ENCODE measurements around the gene CPNE5. TPM values are rescaled to one million over a fixed set of nuclear protein-coding genes. Genes with fewer than 3 reads are reported as not detected.

Gene CPNE5
- total RNA-seq, 4 donors from 2014 or later: 3.0 to 8.3 (median 3.3) TPM; not detected in 1

DNA sequence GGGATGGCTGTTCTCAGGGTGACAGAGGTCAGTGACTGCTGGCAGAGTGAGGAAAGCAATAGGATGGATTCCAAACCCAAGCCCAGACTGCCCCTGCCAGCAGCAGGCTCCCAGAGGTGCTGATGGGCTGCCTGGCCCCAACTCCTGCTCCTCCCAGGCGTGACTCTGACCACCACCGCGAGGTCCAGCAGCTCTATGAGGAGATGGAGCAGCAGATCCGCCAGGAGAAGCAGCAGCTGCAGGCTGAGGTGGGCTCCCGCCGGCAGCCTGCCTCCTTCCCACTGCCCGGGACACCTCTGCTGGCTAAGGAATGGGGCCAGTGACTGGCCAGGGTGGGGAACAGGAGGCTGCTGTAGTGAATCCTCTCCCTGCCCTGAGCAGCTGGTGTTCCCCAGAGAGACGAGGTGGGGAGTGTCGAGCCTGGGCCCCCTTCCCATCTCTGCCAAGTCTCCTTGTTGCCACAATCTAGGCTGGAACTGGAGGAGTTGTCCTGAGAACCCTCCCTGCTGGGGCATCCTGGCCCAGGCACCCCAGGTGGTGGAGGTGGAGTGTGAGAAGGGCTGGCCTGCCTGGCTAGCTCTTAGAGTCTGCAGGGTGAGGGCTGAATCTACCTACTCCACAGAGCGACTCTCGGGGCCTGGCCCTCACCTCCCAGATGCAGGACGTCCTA, 121.2 kb downstream of the CPNE5 start:
- TF ChIP-seq POLR2A (IDR thresholded peaks at IDR 0.05) (no peak), CTCF (IDR thresholded peaks at IDR 0.05) (no peak)
- intact Hi-C loops (cut with DNase I; ENCODE audit: low total_unique reads) (no loop called here), in situ Hi-C loops (cut with MboI; ENCODE audit: low pct_ligation_motif_present in 1 of 4, low pct_unique_long_range_greater_than_20kb in 1 of 4, low sequenced_read_pairs in 3 of 4) (loop anchor here in 1 of 4 donors (25.0 kb wide), 1 partner anchor 306 kb away; no protein-coding TSS in a partner anchor)
- 83% methylated on average over 12 of the region's 12 CpGs; no CpG with 5 or more reads in 1 of the 2 donors for WGBS, 2 donors (ENCODE audit: low coverage in 1 of 2)
- no peaks in the 10 kb centered on the region for H3K27me3 ChIP-seq
- DNase-seq: no peak
- H3K9me3 ChIP-seq: no peaks in the 10 kb centered on the region
- H3K36me3 ChIP-seq: no peaks in the 10 kb centered on the region
- no peak overlapping the region for H3K27ac ChIP-seq
- peaks cover 0 to 6% (median 0%) of the 10 kb centered on the region in 4 donors for H3K4me1 ChIP-seq
- no peak overlapping the region for H3K4me3 ChIP-seq

DNA sequence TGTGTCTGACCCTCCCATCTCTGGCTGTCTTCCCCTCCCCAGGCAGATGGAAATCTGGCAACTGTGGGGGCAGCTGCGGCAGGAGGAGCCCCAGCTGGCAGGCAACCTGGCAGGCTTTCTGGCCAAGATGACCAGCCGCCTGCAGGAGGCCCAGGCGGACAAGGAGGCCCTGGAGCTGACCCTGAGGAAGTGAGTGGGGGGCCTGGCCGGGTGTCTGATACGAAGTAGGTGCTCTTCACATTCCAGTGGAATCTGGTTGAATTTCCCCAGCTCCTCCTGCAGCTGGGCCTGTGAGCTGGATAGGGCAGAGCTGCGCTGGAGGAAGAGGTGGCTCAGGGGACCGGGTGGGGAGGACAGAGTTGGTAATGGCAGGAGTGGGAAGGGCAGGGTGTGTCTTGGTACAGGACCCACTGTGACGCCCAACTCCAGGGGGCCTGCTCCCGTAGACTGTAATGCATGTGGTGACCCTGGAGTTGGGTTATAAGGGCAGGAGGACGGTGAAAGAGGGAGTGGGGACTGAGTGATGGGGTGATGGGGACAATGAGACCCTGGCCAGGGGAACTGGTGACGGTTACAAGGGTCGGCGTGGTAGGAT, 121.9 kb downstream of the CPNE5 start:
- Histone ChIP-seq H3K27ac (no peak overlapping the region), H3K27me3 (no peaks in the 10 kb centered on the region), H3K36me3 (no peaks in the 10 kb centered on the region), H3K4me3 (no peak overlapping the region), H3K9me3 (no peaks in the 10 kb centered on the region), H3K4me1 (peaks cover 0 to 6% (median 0%) of the 10 kb centered on the region in 4 donors)
- intact Hi-C loops (cut with DNase I; ENCODE audit: low total_unique reads) (no loop called here), in situ Hi-C loops (cut with MboI; ENCODE audit: low pct_ligation_motif_present in 1 of 4, low pct_unique_long_range_greater_than_20kb in 1 of 4, low sequenced_read_pairs in 3 of 4) (loop anchor here in 1 of 4 donors (25.0 kb wide), 1 partner anchor 305 kb away; no protein-coding TSS in a partner anchor)
- DNase-seq: no peak
- 64 to 70% methylated on average over 4 to 13 of the region's 13 CpGs for WGBS, 2 donors (ENCODE audit: low coverage in 1 of 2)
- TF ChIP-seq POLR2AphosphoS5 (IDR thresholded peaks at IDR 0.05) (no peak), CTCF (IDR thresholded peaks at IDR 0.05) (no peak), POLR2A (IDR thresholded peaks at IDR 0.05) (no peak), EP300 (IDR thresholded peaks at IDR 0.05; ENCODE audit: low read depth) (no peak)

- H3K4me1 ChIP-seq: peaks cover 0 to 6% (median 0%) of the 10 kb centered on the region in 4 donors
- no peak for TF ChIP-seq POLR2AphosphoS5 (IDR thresholded peaks at IDR 0.05)
- no peak for TF ChIP-seq POLR2A (IDR thresholded peaks at IDR 0.05)
- no peak for TF ChIP-seq CTCF (IDR thresholded peaks at IDR 0.05)
- no peak for TF ChIP-seq EP300 (IDR thresholded peaks at IDR 0.05; ENCODE audit: low read depth)
- in situ Hi-C loops (cut with MboI; ENCODE audit: low pct_ligation_motif_present in 1 of 4, low pct_unique_long_range_greater_than_20kb in 1 of 4, low sequenced_read_pairs in 3 of 4) (loop anchor here in 1 of 4 donors (25.0 kb wide), 1 partner anchor 304 kb away; no protein-coding TSS in a partner anchor), intact Hi-C loops (cut with DNase I; ENCODE audit: low total_unique reads) (no loop called here)
- no peak overlapping the region for H3K4me3 ChIP-seq
- no peaks in the 10 kb centered on the region for H3K36me3 ChIP-seq
- 70 to 100% methylated on average over 2 to 8 of the region's 8 CpGs for WGBS, 2 donors (ENCODE audit: low coverage in 1 of 2)
- DNase-seq: peak; percentile 66
- H3K9me3 ChIP-seq: no peaks in the 10 kb centered on the region
- H3K27ac ChIP-seq: no peak overlapping the region
- H3K27me3 ChIP-seq: no peaks in the 10 kb centered on the region
These were observed 122.7 kb downstream of the CPNE5 start for GRCh38 chr6:36716476-36717093.

DNA sequence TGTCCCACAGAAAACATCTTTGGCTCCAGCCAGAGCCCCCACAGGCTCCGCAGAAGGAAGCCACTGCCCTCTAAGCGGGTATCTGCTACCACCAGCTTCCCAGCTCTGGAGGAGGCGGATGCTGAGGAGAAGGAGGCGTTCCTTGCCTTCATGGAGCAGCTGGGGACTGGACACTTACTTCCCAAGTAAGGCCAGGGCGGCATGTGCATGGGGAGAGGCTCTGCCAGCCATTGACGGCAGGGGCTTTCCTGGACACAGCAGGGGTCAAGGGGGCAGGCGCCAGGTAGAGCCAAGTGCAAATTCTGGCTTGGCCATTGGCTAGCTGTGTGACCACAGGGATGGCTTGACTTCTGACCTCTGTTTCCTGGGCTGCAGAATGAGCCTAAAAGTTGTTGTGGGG, 123.8 kb downstream of the CPNE5 start:
- H3K4me3 ChIP-seq: no peak overlapping the region
- H3K4me1 ChIP-seq: peaks cover 0 to 6% (median 0%) of the 10 kb centered on the region in 4 donors
- H3K27me3 ChIP-seq: no peaks in the 10 kb centered on the region
- in situ Hi-C loops (cut with MboI; ENCODE audit: low pct_ligation_motif_present in 1 of 4, low pct_unique_long_range_greater_than_20kb in 1 of 4, low sequenced_read_pairs in 3 of 4) (loop anchor here in 1 of 4 donors (25.0 kb wide), 1 partner anchor 303 kb away; no protein-coding TSS in a partner anchor), intact Hi-C loops (cut with DNase I; ENCODE audit: low total_unique reads) (no loop called here)
- TF ChIP-seq POLR2AphosphoS5 (IDR thresholded peaks at IDR 0.05) (no peak), CTCF (IDR thresholded peaks at IDR 0.05) (no peak)
- no peaks in the 10 kb centered on the region for H3K9me3 ChIP-seq
- WGBS, 2 donors (ENCODE audit: low coverage in 1 of 2): 88% methylated on average over 7 of the region's 7 CpGs; no CpG with 5 or more reads in 1 of the 2 donors
- no peak overlapping the region for H3K27ac ChIP-seq
- no peak for DNase-seq
- no peaks in the 10 kb centered on the region for H3K36me3 ChIP-seq

Data from transverse colon (tissue), 4 donors.